Breast epithelium (tissue), 3 donors: ENCODE data around the gene GRIK5.

Experiments used
- POLR2A ChIP-seq: fragments of 450-650 bp; IDR thresholded peaks from one replicate; pipeline ENCODE4 v1.6.1; 2016; ENCODE audit warnings: antibody characterized with exemption, mild to moderate bottlenecking, moderate library complexity
- TF ChIP-seq, protein P1 (sequence below), 3 donors: fragments of 450-650 bp; IDR thresholded peaks; one replicate each; pipeline ENCODE4 v1.5.1; 2016 to 2017; ENCODE audit warnings: antibody characterized with exemption in 3 of 3, mild to moderate bottlenecking in 3 of 3, moderate library complexity in 3 of 3

DNA sequence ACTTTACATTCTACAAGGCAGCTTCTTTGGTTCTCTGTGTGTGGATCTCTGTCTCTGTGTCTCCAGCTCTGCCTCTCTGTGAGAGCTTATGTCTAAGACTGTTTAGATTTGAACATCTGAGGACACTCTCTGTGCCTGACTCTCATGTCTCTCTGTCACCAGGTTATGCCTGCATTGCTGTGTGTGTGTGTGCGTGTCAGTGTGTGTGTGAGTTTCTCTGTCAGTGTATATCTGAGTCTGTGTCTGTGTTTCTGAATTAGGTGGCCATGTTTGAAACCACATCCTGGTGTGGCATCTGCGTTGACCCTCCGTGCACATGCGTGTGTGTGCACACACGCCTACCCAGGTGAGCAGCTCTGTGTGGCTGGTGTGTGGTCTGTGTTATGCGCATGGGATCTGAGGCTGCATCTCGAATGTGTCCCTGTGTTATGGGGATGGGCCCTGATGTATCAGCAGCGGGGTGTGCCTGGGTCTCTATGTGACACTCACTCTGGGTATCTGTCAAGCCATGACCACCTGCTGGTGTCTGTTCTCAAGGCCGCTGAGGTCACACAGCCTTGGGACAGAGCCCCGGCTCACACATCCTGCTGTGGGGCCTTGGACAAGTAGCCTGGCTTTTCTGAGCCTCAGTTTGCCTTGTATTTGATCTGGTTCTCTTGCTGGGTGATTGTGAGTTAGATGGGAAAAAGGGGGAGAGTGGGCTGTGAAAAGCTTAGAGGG, 82.7 kb downstream of the GRIK5 start:
- TF ChIP-seq, protein P1, sequence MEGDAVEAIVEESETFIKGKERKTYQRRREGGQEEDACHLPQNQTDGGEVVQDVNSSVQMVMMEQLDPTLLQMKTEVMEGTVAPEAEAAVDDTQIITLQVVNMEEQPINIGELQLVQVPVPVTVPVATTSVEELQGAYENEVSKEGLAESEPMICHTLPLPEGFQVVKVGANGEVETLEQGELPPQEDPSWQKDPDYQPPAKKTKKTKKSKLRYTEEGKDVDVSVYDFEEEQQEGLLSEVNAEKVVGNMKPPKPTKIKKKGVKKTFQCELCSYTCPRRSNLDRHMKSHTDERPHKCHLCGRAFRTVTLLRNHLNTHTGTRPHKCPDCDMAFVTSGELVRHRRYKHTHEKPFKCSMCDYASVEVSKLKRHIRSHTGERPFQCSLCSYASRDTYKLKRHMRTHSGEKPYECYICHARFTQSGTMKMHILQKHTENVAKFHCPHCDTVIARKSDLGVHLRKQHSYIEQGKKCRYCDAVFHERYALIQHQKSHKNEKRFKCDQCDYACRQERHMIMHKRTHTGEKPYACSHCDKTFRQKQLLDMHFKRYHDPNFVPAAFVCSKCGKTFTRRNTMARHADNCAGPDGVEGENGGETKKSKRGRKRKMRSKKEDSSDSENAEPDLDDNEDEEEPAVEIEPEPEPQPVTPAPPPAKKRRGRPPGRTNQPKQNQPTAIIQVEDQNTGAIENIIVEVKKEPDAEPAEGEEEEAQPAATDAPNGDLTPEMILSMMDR (IDR thresholded peaks at IDR 0.05), result no peak
- TF ChIP-seq POLR2A, result no peak
